ENCODE data around the gene COMTD1. TPM values are rescaled to one million over a fixed set of nuclear protein-coding genes. Genes with fewer than 3 reads are reported as not detected.

COMTD1 gene
- total RNA-seq, 2 donors from 2014 or later, result 9.6 to 14.4 TPM

GRCh38 chr10:75281974-75282373 lies 46.2 kb upstream of the COMTD1 start:
- Histone ChIP-seq H3K9me3 (ENCODE audit: control insufficient read depth, low read length) (no peaks in the 10 kb centered on the region), H3K9ac (ENCODE audit: extremely low read depth, low read length, poor library complexity, severe bottlenecking) (no peak overlapping the region), H3K36me3 (ENCODE audit: control insufficient read depth, insufficient read depth, low read length) (no peaks in the 10 kb centered on the region), H3K27me3 (ENCODE audit: control insufficient read depth, insufficient read depth, low read length, poor library complexity, severe bottlenecking) (peaks cover 5% of the 10 kb centered on the region), H3K4me3 (ENCODE audit: low read length) (no peak overlapping the region), H3K4me1 (ENCODE audit: control insufficient read depth, insufficient read depth, low read length) (no peaks in the 10 kb centered on the region), H3K27ac (ENCODE audit: low read depth, low read length) (no peak overlapping the region)
- H3K27me3 Mint-ChIP-seq (ENCODE audit: insufficient read depth), result peaks cover 47% of the 10 kb centered on the region
- DNase-seq, result no peak
- H3K4me1 Mint-ChIP-seq, result peaks cover 16% of the 10 kb centered on the region
- no peaks in the 10 kb centered on the region for H3K36me3 Mint-ChIP-seq (ENCODE audit: low read depth)
- no peak for TF ChIP-seq CTCF (conservative IDR thresholded peaks at IDR 0.05)
- H3K27ac Mint-ChIP-seq, result no peak overlapping the region
- WGBS, 2 experiments (ENCODE audit: insufficient coverage in 1 of 2, insufficient read length in 1 of 2), result 71% methylated on average over 2 of the region's 2 CpGs; no CpG with 5 or more reads in 1 of the 2 experiments
- H3K4me3 Mint-ChIP-seq, result no peak overlapping the region
- H3K9me3 Mint-ChIP-seq, result no peaks in the 10 kb centered on the region

DNA sequence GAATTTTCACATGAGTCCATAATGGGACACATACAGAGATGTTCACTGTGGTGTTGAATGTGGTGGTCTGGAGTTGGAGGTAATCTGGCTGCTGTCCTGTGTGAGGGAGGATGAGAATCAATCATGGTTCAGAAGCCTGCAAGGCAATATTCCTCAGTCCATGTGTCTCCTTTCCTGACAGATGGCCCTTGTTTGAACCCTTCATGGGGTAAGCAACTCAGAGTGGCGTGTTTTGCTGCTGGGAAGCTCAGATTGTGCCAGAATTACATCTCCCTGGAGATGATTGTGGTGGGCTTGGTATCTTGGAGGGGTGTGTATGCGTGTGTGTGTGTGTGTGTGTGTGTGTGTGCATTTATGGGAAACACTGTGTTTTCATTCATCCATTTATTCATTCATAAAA lies 44.5 kb upstream of the COMTD1 start:
- H3K27ac ChIP-seq (ENCODE audit: low read depth, low read length), result no peak overlapping the region
- H3K4me1 Mint-ChIP-seq, result peaks cover 16% of the 10 kb centered on the region
- H3K36me3 Mint-ChIP-seq (ENCODE audit: low read depth), result no peaks in the 10 kb centered on the region
- 80 to 95% methylated on average over 1 of the region's 2 CpGs for WGBS, 2 experiments (ENCODE audit: insufficient coverage in 1 of 2, insufficient read length in 1 of 2)
- no peaks in the 10 kb centered on the region for H3K4me1 ChIP-seq (ENCODE audit: control insufficient read depth, insufficient read depth, low read length)
- H3K9ac ChIP-seq (ENCODE audit: extremely low read depth, low read length, poor library complexity, severe bottlenecking), result no peak overlapping the region
- no peak overlapping the region for H3K4me3 Mint-ChIP-seq
- no peak for DNase-seq
- TF ChIP-seq CTCF (conservative IDR thresholded peaks at IDR 0.05), result no peak
- peaks cover 43% of the 10 kb centered on the region for H3K27me3 Mint-ChIP-seq (ENCODE audit: insufficient read depth)
- H3K9me3 Mint-ChIP-seq, result no peaks in the 10 kb centered on the region
- H3K9me3 ChIP-seq (ENCODE audit: control insufficient read depth, low read length), result no peaks in the 10 kb centered on the region
- no peaks in the 10 kb centered on the region for H3K36me3 ChIP-seq (ENCODE audit: control insufficient read depth, insufficient read depth, low read length)
- H3K4me3 ChIP-seq (ENCODE audit: low read length), result no peak overlapping the region
- no peak overlapping the region for H3K27ac Mint-ChIP-seq
- peaks cover 5% of the 10 kb centered on the region for H3K27me3 ChIP-seq (ENCODE audit: control insufficient read depth, insufficient read depth, low read length, poor library complexity, severe bottlenecking)

DNA sequence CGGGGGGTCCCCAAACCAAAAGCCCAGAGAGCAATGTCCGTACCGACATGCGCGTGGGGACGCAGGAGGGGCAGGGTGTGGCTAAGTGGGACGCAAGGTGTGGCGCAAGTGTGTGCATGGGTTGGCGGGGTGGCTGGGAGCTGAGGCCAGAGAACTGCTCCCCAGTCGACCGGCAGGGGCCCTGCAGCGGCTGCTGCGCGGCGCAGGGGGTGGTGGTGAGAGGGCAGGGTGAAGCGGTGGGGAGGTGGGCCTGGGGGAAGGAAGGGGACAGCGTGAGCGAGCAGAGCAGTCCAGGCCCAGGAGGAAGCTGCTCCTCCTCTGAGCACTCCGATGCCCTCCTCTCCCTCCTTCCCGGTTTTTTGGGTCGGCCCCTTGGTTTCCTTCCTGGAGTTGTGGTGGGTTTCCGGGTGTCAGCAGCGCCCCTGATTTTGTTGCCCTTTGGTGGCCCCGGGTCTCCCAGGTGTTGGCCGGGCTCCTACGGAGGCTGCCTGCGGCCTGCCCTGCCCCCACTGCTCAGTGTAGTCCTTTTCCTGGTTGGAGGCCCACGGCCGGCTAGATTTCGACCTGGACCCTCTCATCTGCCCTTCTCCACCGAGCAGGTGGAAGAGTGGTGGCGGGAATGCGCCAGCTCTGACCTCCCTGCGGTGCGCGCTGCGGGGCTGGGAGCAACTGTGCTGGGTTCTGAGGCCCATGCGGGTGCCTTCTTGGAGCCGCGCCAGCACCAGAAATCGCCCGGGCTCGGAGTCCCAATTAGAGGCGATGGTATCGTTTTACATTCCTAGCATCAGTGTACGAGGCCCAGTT lies 40.5 kb upstream of the COMTD1 start:
- peak; percentile 55 for DNase-seq
- no peak overlapping the region for H3K27ac Mint-ChIP-seq
- Histone ChIP-seq H3K27ac (ENCODE audit: low read depth, low read length) (no peak overlapping the region), H3K36me3 (ENCODE audit: control insufficient read depth, insufficient read depth, low read length) (no peaks in the 10 kb centered on the region), H3K4me3 (ENCODE audit: low read length) (no peak overlapping the region), H3K9ac (ENCODE audit: extremely low read depth, low read length, poor library complexity, severe bottlenecking) (no peak overlapping the region), H3K27me3 (ENCODE audit: control insufficient read depth, insufficient read depth, low read length, poor library complexity, severe bottlenecking) (peaks cover 5% of the 10 kb centered on the region), H3K9me3 (ENCODE audit: control insufficient read depth, low read length) (no peaks in the 10 kb centered on the region), H3K4me1 (ENCODE audit: control insufficient read depth, insufficient read depth, low read length) (no peaks in the 10 kb centered on the region)
- H3K36me3 Mint-ChIP-seq (ENCODE audit: low read depth), result no peaks in the 10 kb centered on the region
- 92% methylated on average over 33 to 46 of the region's 46 CpGs for WGBS, 2 experiments (ENCODE audit: insufficient coverage in 1 of 2, insufficient read length in 1 of 2)
- H3K4me1 Mint-ChIP-seq, result no peaks in the 10 kb centered on the region
- TF ChIP-seq CTCF (conservative IDR thresholded peaks at IDR 0.05), result no peak
- no peaks in the 10 kb centered on the region for H3K9me3 Mint-ChIP-seq
- no peak overlapping the region for H3K4me3 Mint-ChIP-seq
- H3K27me3 Mint-ChIP-seq (ENCODE audit: insufficient read depth), result peaks cover 27% of the 10 kb centered on the region
